ENCODE measurements around the gene FNDC3B.

- TF ChIP-seq CBX5 (IDR thresholded peaks at IDR 0.05; ENCODE audit: low read depth, low read length) (no peak), JUND (IDR thresholded peaks at IDR 0.05; ENCODE audit: low read length) (no peak), TEAD4 (IDR thresholded peaks at IDR 0.05; ENCODE audit: low read depth, low read length) (no peak), EZH2 (IDR thresholded peaks at IDR 0.05; ENCODE audit: low read depth, low read length, severe bottlenecking) (no peak), RXRA (IDR thresholded peaks at IDR 0.05; ENCODE audit: insufficient read depth, low read depth, low read length) (no peak)
Observed at GRCh38 chr3:172173316-172174254, 134.2 kb downstream of the FNDC3B start.
